ENCODE results near the gene IPCEF1.

- TF ChIP-seq CTCF (IDR thresholded peaks at IDR 0.05) (no peak), POLR2A (IDR thresholded peaks at IDR 0.05) (no peak)
Observed at GRCh38 chr6:154371281-154371680, 14.7 kb upstream of the IPCEF1 start.

Data from thyroid gland (tissue), 4 donors.